Kidney tubule cell (primary cell): Measurements from ENCODE around the gene C1orf56.

Experiments used
- DNase-seq: peaks from one replicate; pipeline ENCODE4 v3.0.0-alpha.2; 2018; ENCODE audit warnings: low spot score

The C1orf56 gene, protein sequence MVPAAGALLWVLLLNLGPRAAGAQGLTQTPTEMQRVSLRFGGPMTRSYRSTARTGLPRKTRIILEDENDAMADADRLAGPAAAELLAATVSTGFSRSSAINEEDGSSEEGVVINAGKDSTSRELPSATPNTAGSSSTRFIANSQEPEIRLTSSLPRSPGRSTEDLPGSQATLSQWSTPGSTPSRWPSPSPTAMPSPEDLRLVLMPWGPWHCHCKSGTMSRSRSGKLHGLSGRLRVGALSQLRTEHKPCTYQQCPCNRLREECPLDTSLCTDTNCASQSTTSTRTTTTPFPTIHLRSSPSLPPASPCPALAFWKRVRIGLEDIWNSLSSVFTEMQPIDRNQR

GRCh38 chr1:151047591-151047924 lies at the start of gene C1orf56:
Gene C1orf56, plus strand, starts transcription at chr1:151047751. Its CDS starts 97 bp downstream, at chr1:151047848.
- peak; percentile 69 for DNase-seq

DNA sequence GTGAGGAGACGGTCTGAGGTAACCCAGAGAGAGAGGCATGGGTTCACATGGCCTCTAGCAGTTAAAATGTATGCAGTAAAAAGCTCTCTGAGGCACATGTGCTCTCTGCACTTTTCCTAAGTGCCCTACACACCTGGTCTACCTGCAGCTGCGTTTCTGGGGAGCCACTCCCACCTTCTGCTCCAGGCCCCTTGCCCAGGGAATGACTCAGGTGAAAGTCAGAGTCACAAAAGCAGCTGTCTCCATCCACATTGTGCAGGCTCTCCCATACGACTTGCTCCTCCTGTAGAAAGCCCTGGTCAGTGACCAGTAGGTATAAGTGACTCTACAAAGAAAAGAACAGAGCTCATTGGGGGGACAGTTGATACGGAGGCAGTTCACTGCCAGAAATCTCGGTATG lies 49.6 kb upstream of the C1orf56 start:
- no peak for DNase-seq

DNA sequence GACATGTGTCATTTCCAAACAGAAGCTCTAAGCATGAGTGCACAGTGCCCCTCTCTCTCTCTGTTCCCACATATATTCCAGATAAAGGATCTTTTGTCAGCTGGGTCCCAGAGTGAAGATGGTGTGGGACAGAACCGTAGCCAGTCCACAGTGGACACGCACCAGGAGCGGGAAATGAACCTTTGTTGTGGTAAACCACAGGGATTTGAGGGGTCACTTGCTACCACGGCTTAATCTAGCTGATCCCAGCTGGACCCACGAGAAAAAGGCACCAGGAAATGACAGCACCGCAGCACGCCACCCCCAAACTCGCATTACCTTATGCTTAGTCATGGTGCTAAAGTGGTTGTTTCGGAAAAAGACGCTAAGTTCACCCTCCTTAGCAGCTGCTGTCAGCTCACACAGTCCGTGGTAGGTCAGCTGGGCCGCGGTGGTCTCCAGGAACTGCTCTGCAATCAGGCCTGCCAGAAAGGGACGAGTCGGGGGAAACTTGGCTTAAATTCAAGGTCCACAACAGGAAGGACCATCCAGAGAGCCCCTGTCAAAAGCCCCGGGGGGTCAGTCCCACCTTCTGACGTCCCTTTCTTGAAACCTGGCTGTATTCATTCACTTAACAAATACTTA lies 48.4 kb upstream of the C1orf56 start:
- DNase-seq: no peak

GRCh38 chr1:150999926-151000325 lies 47.6 kb upstream of the C1orf56 start:
- DNase-seq: no peak

DNA sequence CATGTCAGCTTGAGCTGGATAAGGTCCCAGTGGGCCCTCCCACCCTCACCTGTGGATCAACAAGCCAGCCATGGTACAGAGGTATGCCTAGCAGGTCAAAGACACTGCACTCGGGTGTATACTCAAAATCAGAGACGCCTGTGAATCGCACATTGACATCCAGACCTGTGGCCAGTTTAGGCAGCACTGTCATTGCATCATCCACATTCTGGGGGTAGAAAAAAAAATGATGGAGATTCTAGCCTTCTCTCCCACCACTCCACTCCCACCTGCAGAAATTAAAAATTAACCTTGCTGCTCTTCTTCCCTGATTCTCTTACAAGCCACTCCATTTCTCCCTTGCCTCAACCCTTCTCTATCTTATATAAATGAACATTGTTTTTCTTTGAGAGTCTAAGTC lies 47.1 kb upstream of the C1orf56 start:
- no peak for DNase-seq

- DNase-seq: peak; percentile 43
Measured at GRCh38 chr1:151001602-151002001, 45.9 kb upstream of the C1orf56 start.

DNA sequence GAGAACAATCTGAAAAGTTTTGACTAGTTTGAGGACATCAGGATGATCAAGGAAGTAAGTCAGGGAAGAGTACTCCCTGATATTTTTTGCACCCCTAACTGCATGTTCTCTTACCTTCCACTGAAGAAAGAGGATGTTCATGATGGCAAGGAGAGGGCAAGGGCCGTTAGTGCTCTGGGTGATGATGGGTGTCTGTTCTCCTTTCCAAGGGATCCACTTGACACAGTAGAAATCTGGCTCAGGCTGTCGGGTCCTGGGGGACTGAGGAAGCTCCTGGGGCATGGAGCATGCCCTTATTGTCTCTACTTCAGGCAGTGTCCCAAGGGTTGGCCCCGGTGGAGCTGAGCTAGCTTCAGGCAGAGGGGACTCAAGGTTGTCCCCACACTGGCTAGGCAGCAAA lies 45.5 kb upstream of the C1orf56 start:
- DNase-seq: no peak

GRCh38 chr1:151002611-151003010 lies 44.9 kb upstream of the C1orf56 start:
- peak; percentile 33 for DNase-seq

DNA sequence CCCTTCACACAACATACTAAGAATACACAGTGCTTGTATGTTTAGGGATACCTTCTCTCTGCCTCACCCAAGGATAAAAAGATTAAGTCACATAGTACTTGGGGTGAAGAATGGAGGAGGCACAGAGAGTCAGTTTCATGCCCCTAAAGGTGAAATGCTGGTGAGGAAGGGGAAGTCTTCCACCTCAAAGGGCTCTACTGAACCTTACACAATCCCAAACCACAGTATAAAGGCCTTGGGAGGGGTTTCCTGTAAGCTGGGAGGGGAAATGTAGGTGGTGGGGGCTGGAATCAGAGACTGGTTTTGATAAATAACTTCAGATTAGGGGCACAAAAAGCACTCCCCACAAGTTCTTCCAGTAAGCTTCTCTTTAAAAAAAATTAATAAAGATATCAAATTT lies 44.4 kb upstream of the C1orf56 start:
- DNase-seq: no peak

DNA sequence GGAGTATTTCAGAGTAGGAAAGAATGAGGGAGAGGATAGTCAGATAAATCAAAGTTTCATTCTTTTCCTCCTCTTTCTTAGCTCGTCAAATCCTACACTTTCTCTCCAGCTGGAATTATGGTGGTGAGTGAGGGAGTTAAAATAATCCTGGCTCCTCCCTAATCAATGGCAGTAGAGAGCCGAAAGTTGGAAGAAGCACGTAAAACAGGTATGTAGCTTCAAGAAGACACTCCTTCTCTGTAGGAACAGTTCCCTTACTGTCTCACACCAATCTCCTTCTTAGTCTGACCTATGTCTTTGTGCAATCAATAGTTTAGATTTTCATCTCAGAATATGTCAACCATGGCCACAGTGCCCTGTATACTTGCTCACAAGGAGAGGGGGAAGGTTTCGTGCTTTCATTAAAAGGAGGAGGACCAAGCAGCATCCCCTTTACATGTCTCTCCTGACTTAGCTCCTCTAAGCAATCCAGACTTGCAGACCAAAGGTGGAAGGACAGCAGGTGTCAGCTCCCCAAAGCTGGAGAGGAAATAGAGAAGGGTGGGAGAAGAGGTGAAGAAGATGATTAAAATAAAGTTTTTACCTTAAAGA lies 41.7 kb upstream of the C1orf56 start:
- no peak for DNase-seq

DNA sequence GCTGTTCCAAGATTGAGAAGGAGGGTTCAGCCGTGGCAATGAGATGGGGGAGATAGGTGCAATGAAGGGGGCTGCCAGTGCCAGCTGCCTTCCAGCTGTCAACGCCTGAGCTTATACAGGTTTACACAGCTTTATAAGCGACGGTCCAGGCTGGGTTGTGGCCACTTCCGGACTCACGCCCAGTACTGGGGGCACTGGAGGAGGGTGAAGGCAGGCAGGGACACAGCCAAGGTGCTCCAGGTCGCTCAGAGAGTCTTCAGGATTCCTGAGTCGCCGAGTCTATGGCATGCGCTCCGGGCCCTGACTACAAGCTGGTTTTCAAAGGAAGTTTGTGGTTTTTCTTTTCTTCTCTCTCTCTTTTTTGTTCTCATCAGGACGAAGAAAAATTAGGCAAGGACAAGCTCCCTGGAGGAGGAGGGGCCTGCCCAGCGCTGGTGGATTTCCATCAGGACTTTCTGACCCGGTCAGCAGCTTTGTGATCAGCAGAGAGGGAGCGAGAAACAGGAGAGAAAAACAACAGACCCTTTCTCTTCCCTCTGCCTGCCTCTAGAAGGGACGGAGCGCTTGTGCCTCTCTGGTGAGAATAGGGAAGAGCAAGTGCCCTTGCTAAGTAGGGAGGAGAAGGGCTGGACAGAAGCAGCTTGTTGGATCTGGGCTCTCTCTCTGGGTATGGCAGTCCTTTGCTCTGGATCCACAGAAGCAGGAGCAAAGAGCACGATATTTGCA lies 41.1 kb upstream of the C1orf56 start, which contains the start of gene MINDY1:
MINDY1 (minus strand) TSS at position 576 of the 726 bp plus-strand sequence. CDS start 4,285 bp downstream, outside the sequence.
- peak; percentile 90 for DNase-seq

GRCh38 chr1:151007853-151008243 lies 39.7 kb upstream of the C1orf56 start:
- no peak for DNase-seq

- peak; percentile 98 for DNase-seq
Measured at GRCh38 chr1:151008244-151009205, 39.0 kb upstream of the C1orf56 start, which contains the start of gene PRUNE1. Gene PRUNE1, plus strand, starts transcription at chr1:151008449. Its CDS starts 184 bp downstream, at chr1:151008633.

DNA sequence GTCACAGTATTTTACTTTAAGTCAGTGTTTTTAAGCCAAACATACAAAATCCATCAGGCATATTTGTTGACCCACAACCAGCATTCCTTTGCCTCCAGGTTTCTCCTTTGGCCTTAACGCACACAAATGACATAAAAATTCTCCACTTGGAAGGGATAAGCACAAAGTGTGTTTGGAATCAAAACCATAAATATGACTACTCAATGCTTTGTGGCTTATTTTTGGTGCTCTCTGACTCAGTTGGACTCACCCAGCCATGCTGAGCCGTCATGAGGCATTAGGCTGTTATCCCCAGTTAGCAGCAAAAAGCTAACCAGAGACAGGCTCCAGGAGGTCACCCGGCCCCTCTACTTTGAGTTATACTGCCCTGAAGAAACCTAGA lies 38.4 kb upstream of the C1orf56 start:
- peak; percentile 72 for DNase-seq

DNA sequence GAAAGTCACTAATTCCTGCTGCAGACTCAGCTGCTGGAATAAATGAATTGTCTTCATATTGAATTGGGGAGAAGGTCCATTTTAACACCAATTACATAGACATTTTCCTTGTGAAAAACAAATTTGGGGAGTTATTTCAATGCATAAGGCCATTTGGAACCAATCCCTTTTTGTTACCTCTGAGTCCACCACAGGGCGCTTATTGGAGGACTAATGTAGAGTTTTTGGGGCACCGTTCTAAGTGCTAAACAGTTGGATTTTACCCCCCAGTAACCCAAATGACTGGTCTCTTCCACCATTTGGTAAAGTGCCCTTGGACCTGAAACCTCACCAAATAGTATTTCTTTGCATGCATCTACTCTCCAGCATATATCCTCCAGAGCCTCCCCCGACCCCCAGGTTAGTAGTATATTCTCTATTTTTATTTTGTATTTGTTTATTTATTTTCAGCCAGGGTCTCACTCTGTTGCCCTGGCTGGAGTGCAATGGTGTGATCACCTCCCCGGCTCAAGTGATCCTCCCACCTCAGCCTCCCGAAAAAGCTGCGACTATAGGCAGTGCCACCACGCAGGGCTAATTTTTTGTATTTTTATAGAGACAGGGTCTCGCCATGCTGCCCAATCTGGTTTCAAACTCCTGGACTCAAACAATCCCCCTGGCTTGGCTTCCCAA lies 37.7 kb upstream of the C1orf56 start:
- no peak for DNase-seq

GRCh38 chr1:151010346-151010726 lies 37.2 kb upstream of the C1orf56 start:
- DNase-seq: no peak

DNA sequence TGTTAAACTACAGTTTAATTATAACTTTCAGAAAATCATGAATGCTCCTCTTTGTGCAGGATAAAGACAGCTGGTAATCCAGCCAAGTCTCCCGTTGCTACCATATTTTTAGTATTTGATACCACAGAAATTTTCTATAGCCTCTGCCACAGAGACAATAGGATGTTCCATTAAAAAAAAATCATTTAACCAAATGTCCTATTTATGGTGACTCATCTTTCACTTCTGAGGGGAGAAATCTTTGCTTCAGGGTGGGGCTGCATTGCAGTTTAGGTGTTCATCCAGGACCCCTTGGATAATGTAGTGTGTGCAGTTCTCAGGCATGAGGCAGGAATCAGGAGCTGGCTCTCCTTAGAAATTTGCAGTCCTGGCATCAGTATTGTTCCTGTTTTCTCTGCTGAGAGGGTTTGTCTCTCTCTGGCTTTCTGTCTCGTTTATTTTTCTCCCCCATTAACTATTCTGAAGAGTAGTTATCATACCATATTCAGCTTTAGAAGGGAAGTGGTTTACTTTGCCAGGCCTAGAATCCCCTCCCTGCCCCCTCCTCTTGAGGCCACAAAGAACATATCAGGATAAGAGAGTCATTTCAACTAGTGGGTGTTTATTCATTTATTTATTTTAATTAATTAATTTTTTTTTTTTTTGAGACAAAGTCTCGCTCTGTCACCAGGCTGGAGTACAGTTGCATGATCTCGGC lies 36.2 kb upstream of the C1orf56 start:
- no peak for DNase-seq

GRCh38 chr1:151012684-151013471 lies 34.7 kb upstream of the C1orf56 start:
- DNase-seq: no peak

GRCh38 chr1:151013518-151013917 lies 34.0 kb upstream of the C1orf56 start:
- no peak for DNase-seq
